Measurements from ENCODE around the gene CNTNAP4.

The CNTNAP4 gene

GRCh38 chr16:76389126-76389525 lies 111.9 kb downstream of the CNTNAP4 start:
- TF ChIP-seq GATA1 (IDR thresholded peaks at IDR 0.05; ENCODE audit: low read depth, low read length) (no peak), POLR2A (IDR thresholded peaks at IDR 0.05; ENCODE audit: low read length) (no peak)
- no peak for DNase-seq

- TF ChIP-seq GATA1 (IDR thresholded peaks at IDR 0.05; ENCODE audit: low read depth, low read length) (no peak), POLR2A (IDR thresholded peaks at IDR 0.05; ENCODE audit: low read length) (no peak)
- no peak for DNase-seq
These were observed 113.3 kb downstream of the CNTNAP4 start for GRCh38 chr16:76390476-76390875.

DNA sequence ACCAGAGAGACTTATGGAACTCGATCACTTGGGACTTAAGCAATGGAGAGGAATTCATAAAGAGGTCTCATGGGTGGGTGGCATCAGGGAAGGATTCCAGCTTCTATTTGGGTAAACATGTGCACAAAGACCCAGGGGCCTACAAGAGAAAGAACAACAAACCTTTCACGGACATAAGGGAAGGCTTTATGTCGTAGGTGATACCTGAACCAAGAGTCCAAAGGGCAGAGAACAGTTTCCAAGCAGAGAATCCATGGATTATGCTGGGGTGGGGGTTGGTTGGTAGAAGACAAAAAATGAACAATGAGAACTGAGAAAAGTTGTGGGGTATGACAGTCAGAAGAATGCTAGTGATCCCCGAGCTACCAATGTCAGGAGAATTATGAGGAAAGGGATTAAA lies 119.8 kb downstream of the CNTNAP4 start:
- DNase-seq: no peak
- no peak for TF ChIP-seq GATA1 (IDR thresholded peaks at IDR 0.05; ENCODE audit: low read depth, low read length)
- TF ChIP-seq POLR2A (IDR thresholded peaks at IDR 0.05; ENCODE audit: low read length): no peak

DNA sequence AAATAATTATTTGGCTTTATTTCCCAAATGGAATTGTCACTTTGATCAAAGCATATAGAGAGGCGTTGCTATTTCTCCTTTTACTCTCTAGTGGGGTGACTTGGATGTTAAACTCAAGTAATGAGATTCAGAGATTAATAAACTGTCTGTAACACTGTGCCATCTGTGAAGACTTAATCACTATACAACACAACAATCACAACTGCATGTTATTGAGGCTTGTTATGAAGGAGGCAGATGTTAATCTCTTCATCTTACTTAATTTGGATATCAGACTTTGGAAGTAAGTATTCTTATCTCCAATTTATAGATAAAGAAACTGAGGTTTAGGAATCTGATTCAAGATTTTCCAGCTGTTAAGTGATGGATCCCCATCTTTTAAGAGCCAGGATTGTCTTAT lies 132.5 kb downstream of the CNTNAP4 start:
- no peak for DNase-seq
- TF ChIP-seq POLR2A (IDR thresholded peaks at IDR 0.05; ENCODE audit: low read length) (no peak), GATA1 (IDR thresholded peaks at IDR 0.05; ENCODE audit: low read depth, low read length) (no peak)

DNA sequence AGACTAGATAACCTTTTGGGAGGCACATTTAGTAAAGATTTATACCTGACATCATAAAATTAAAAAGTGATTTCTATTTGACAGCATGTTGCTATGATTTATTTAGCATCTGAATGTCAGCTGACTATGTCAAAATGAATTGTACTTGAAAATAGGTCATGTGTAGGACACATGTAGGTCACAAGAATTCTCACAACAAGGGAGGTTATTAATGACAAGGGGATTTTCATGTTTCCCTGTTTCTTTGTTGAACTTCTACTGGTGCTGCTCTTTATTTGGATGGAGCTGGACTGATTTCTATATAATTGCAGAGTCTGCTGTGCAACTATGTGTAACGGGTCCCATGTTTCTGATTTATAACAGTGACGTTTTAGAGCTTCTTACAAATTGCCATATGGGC lies 144.4 kb downstream of the CNTNAP4 start:
- no peak for DNase-seq
- TF ChIP-seq POLR2A (IDR thresholded peaks at IDR 0.05; ENCODE audit: low read length) (no peak), GATA1 (IDR thresholded peaks at IDR 0.05; ENCODE audit: low read depth, low read length) (no peak)

DNA sequence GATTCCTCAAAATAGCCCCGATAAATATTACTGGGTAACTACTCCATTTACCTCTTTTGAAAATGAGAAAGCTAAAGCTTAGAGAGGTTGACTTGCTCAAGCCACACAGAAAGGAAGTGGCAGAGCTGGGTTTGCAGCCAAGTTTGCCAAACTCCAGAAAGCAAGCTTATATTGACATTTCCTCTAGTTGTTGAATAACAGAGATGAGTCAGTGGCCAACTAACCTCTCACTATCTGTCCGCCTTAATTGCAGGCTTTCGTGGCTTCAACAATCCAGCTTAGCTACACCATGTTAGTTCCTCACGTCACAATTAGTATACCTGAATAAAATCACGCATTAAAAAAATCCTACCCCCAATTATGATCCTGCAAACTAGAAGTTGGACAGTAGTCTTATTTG lies 151.7 kb downstream of the CNTNAP4 start:
- DNase-seq: no peak
- TF ChIP-seq POLR2A (IDR thresholded peaks at IDR 0.05; ENCODE audit: low read length): no peak
- no peak for TF ChIP-seq GATA1 (IDR thresholded peaks at IDR 0.05; ENCODE audit: low read depth, low read length)

GRCh38 chr16:76441391-76441790 lies 164.2 kb downstream of the CNTNAP4 start:
- no peak for DNase-seq
- no peak for TF ChIP-seq GATA1 (IDR thresholded peaks at IDR 0.05; ENCODE audit: low read depth, low read length)
- TF ChIP-seq POLR2A (IDR thresholded peaks at IDR 0.05; ENCODE audit: low read length): no peak

- DNase-seq: no peak
- no peak for TF ChIP-seq POLR2A (IDR thresholded peaks at IDR 0.05; ENCODE audit: low read length)
- TF ChIP-seq GATA1 (IDR thresholded peaks at IDR 0.05; ENCODE audit: low read depth, low read length): no peak
These were observed 164.7 kb downstream of the CNTNAP4 start for GRCh38 chr16:76441876-76442275.

DNA sequence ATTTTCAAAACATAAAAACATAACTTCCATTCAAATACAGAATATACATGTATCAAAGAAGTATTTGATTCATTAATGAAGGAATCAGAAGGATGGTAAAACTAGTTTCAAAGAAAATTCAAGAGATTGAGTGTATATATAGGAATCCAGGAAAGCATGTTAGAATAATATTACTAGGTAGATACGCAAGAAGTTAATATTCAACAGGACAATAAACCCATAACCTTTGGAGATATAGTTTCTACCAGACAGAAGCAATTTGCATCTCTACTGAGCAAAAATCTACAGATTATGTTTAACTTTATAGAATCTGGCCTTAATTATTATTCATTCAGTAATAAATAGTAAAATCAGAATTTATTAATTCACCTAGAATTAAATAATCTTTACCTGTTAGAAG lies 166.8 kb downstream of the CNTNAP4 start:
- no peak for TF ChIP-seq GATA1 (IDR thresholded peaks at IDR 0.05; ENCODE audit: low read depth, low read length)
- TF ChIP-seq POLR2A (IDR thresholded peaks at IDR 0.05; ENCODE audit: low read length): no peak
- no peak for DNase-seq

DNA sequence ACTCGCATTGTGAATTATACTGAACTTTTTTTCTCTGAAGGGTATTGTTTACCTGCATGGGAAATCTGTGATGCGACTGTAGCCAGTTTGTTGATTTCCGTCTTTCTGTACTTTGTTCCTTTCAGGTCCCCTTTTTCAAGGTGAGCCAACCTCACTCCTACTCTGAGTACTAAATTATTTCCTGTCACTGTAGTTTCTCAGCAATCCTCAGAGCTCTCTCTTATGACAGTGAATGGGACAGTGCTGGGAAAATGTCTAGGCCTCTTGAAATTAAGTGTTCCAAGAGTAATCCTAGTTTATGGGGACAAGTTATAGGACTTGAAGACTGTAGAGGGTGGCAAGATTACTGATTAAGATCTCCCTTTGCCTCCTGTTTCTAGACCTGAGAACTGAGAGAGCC lies 167.6 kb downstream of the CNTNAP4 start:
- no peak for DNase-seq
- TF ChIP-seq GATA1 (IDR thresholded peaks at IDR 0.05; ENCODE audit: low read depth, low read length): no peak
- TF ChIP-seq POLR2A (IDR thresholded peaks at IDR 0.05; ENCODE audit: low read length): no peak

- TF ChIP-seq GATA1 (IDR thresholded peaks at IDR 0.05; ENCODE audit: low read depth, low read length) (no peak), POLR2A (IDR thresholded peaks at IDR 0.05; ENCODE audit: low read length) (no peak)
- DNase-seq: no peak
These were observed 168.6 kb downstream of the CNTNAP4 start for GRCh38 chr16:76445815-76446214.

- TF ChIP-seq GATA1 (IDR thresholded peaks at IDR 0.05; ENCODE audit: low read depth, low read length): no peak
- TF ChIP-seq POLR2A (IDR thresholded peaks at IDR 0.05; ENCODE audit: low read length): no peak
- no peak for DNase-seq
These were observed 169.1 kb downstream of the CNTNAP4 start for GRCh38 chr16:76446251-76446650.

- no peak for DNase-seq
- TF ChIP-seq GATA1 (IDR thresholded peaks at IDR 0.05; ENCODE audit: low read depth, low read length) (no peak), POLR2A (IDR thresholded peaks at IDR 0.05; ENCODE audit: low read length) (no peak)
These were observed 173.7 kb downstream of the CNTNAP4 start for GRCh38 chr16:76450890-76451289.

GRCh38 chr16:76455257-76455656 lies 178.1 kb downstream of the CNTNAP4 start:
- TF ChIP-seq GATA1 (IDR thresholded peaks at IDR 0.05; ENCODE audit: low read depth, low read length): no peak
- TF ChIP-seq POLR2A (IDR thresholded peaks at IDR 0.05; ENCODE audit: low read length): no peak
- DNase-seq: no peak

- TF ChIP-seq GATA1 (IDR thresholded peaks at IDR 0.05; ENCODE audit: low read depth, low read length) (no peak), POLR2A (IDR thresholded peaks at IDR 0.05; ENCODE audit: low read length) (no peak)
- no peak for DNase-seq
These were observed 178.8 kb downstream of the CNTNAP4 start for GRCh38 chr16:76456016-76456415.

DNA sequence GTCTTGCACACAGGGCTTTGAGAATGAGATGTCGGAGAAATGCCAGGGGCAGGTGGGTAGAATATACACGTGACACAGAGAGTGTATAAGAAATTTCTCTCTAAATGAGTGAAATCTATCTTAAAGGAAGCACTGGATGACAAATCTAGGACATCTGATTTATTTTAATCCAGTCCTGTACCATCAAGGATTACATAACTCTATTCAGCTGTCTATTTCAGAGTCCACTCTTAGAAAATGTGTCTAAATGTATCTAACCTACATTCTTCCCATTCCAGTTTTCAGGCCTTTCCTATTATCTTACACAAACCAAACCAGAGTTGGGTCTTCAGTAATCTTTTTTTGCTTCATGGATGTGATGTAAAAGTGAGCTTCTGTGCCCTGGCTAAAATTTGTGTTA lies 181.9 kb downstream of the CNTNAP4 start:
- no peak for DNase-seq
- no peak for TF ChIP-seq GATA1 (IDR thresholded peaks at IDR 0.05; ENCODE audit: low read depth, low read length)
- TF ChIP-seq POLR2A (IDR thresholded peaks at IDR 0.05; ENCODE audit: low read length): no peak
